Stimulated activated naive CD8-positive, alpha-beta T cell treated with anti-CD3 and anti-CD28 coated beads, Interleukin-15, Interleukin-2, amounts not matched to agents 100 ng/mL and 50 ng/mL, for 24 hours (primary cell): Measurements from ENCODE around the gene MS4A5.

Experiments used
- H3K27ac Mint-ChIP-seq: one replicate; pipeline ENCODE4 v1.8.0; 2021; ENCODE audit warnings: mild to moderate bottlenecking, mixed read lengths
- H3K27me3 Mint-ChIP-seq: one replicate; pipeline ENCODE4 v1.8.0; 2021; ENCODE audit warnings: mixed read lengths
- H3K36me3 Mint-ChIP-seq: one replicate; pipeline ENCODE4 v1.8.0; 2021; ENCODE audit warnings: low read depth, mixed read lengths
- H3K4me1 Mint-ChIP-seq: one replicate; pipeline ENCODE4 v1.8.0; 2021; ENCODE audit warnings: low read depth, mixed read lengths
- H3K4me3 Mint-ChIP-seq: one replicate; pipeline ENCODE4 v1.8.0; 2021; ENCODE audit warnings: mild to moderate bottlenecking, mixed read lengths
- H3K9me3 Mint-ChIP-seq: one replicate; pipeline ENCODE4 v1.8.0; 2021; ENCODE audit warnings: mixed read lengths

MS4A5 gene

GRCh38 chr11:60454212-60454611 is 24.8 kb downstream of the MS4A5 start:
- peaks cover 11% of the 10 kb centered on the region for H3K4me1 Mint-ChIP-seq
- H3K36me3 Mint-ChIP-seq = peaks cover 7% of the 10 kb centered on the region
- H3K27ac Mint-ChIP-seq = peak overlapping the region; percentile 76
- H3K4me3 Mint-ChIP-seq = no peak overlapping the region
- no peaks in the 10 kb centered on the region for H3K27me3 Mint-ChIP-seq
- H3K9me3 Mint-ChIP-seq = no peaks in the 10 kb centered on the region

DNA sequence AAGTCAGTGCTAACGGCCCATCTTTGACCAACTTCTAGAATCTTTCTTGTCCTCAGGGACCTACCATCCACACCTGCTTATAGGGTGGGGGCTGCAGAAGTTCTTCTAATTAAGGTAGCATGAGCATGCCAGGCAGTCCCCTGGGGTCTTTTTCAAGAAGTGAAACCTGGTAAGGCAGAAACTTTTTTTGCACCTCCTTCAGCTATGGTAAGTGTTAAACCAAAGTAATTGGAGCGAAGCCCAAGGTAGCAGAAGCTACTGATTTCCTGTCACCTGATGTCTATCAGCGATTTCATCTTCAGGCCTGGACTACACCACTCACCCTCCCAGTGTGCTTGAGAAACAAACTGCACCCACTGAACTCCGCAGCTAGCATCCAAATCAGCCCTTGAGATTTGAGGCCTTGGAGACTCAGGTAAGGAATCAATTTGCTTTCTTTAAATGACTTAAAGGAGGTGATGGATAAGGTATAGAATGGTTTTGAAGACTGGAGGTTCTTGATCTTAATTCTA is 26.2 kb downstream of the MS4A5 start, which contains the start of gene MS4A1:
TSS of gene MS4A1 (plus strand) at position 317 of the 512 bp plus-strand sequence. CDS start 6,528 bp downstream, outside the sequence.
- H3K4me3 Mint-ChIP-seq = peak within 1 kb of the TSS; percentile 74
- H3K27ac Mint-ChIP-seq = peak within 1 kb of the TSS; percentile 76
- H3K27me3 Mint-ChIP-seq = no peaks in the 10 kb centered on the region
- H3K9me3 Mint-ChIP-seq = no peaks in the 10 kb centered on the region
- peaks cover 7% of the 10 kb centered on the region for H3K36me3 Mint-ChIP-seq
- H3K4me1 Mint-ChIP-seq = peaks cover 15% of the 10 kb centered on the region

- no peaks in the 10 kb centered on the region for H3K27me3 Mint-ChIP-seq
- no peaks in the 10 kb centered on the region for H3K9me3 Mint-ChIP-seq
- peak overlapping the region; percentile 74 for H3K4me3 Mint-ChIP-seq
- peaks cover 7% of the 10 kb centered on the region for H3K36me3 Mint-ChIP-seq
- H3K27ac Mint-ChIP-seq = peak overlapping the region; percentile 38
- H3K4me1 Mint-ChIP-seq = peaks cover 16% of the 10 kb centered on the region
Measured at GRCh38 chr11:60457576-60457975, 28.2 kb downstream of the MS4A5 start.

DNA sequence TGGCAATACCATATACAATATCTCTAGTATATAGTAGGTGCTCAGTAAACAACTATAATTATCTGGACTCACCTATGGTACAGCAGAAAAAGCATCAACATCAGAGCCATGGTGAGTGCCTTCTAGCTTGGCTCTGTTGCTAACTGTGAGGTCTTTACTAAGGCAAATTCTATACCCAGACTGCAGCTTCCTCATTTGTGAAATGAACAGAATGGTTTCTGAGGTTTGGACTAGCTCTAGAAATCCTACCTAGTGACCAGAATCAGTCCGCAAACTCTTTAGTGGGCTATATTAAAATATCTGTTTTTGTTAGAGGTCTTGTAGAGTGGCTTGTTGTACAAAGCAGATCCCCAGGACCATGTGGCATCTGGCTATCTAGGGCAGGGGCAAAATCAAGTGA is 30.0 kb downstream of the MS4A5 start:
- no peaks in the 10 kb centered on the region for H3K27me3 Mint-ChIP-seq
- H3K9me3 Mint-ChIP-seq = no peaks in the 10 kb centered on the region
- H3K36me3 Mint-ChIP-seq = peaks cover 7% of the 10 kb centered on the region
- peaks cover 16% of the 10 kb centered on the region for H3K4me1 Mint-ChIP-seq
- no peak overlapping the region for H3K27ac Mint-ChIP-seq
- peak overlapping the region; percentile 18 for H3K4me3 Mint-ChIP-seq

- H3K36me3 Mint-ChIP-seq = no peaks in the 10 kb centered on the region
- H3K27ac Mint-ChIP-seq = no peak overlapping the region
- H3K9me3 Mint-ChIP-seq = no peaks in the 10 kb centered on the region
- H3K27me3 Mint-ChIP-seq = peaks cover 31% of the 10 kb centered on the region
- H3K4me1 Mint-ChIP-seq = no peaks in the 10 kb centered on the region
- no peak overlapping the region for H3K4me3 Mint-ChIP-seq
Measured at GRCh38 chr11:60468829-60469228, 39.5 kb downstream of the MS4A5 start.

- H3K4me1 Mint-ChIP-seq = no peaks in the 10 kb centered on the region
- no peaks in the 10 kb centered on the region for H3K36me3 Mint-ChIP-seq
- H3K27ac Mint-ChIP-seq = no peak overlapping the region
- no peaks in the 10 kb centered on the region for H3K9me3 Mint-ChIP-seq
- H3K4me3 Mint-ChIP-seq = no peak overlapping the region
- H3K27me3 Mint-ChIP-seq = peaks cover 35% of the 10 kb centered on the region
Measured at GRCh38 chr11:60469723-60470122, 40.4 kb downstream of the MS4A5 start.

DNA sequence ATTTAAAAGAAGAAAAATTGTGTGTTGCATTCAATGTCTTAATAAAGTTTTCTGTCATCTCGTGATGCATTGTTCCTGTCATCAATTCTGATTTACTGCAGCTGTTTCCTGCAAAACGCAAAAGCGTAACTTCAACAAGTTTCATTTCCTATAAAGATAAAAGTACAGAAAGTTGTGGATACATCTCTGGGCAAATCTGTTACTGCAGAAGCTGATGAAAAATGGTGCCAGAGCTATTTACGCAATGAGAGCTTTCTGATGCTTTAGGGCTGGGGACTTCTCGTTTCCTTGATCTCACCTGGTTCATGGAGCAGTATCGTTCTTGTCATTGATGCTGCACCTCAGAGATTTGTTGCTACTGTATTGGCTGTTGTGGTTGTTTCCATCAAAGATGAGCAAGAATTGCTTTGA is 47.7 kb downstream of the MS4A5 start:
- Mint-ChIP-seq H3K27me3 (peaks cover 24% of the 10 kb centered on the region), H3K36me3 (no peaks in the 10 kb centered on the region), H3K27ac (no peak overlapping the region), H3K4me1 (peaks cover 8% of the 10 kb centered on the region), H3K4me3 (no peak overlapping the region), H3K9me3 (no peaks in the 10 kb centered on the region)

GRCh38 chr11:60482361-60482760 is 53.0 kb downstream of the MS4A5 start:
- Mint-ChIP-seq H3K9me3 (no peaks in the 10 kb centered on the region), H3K36me3 (no peaks in the 10 kb centered on the region), H3K4me3 (no peak overlapping the region), H3K27me3 (peaks cover 9% of the 10 kb centered on the region), H3K27ac (no peak overlapping the region), H3K4me1 (peaks cover 20% of the 10 kb centered on the region)

GRCh38 chr11:60485987-60486386 is 56.6 kb downstream of the MS4A5 start:
- peaks cover 12% of the 10 kb centered on the region for H3K4me1 Mint-ChIP-seq
- no peak overlapping the region for H3K27ac Mint-ChIP-seq

DNA sequence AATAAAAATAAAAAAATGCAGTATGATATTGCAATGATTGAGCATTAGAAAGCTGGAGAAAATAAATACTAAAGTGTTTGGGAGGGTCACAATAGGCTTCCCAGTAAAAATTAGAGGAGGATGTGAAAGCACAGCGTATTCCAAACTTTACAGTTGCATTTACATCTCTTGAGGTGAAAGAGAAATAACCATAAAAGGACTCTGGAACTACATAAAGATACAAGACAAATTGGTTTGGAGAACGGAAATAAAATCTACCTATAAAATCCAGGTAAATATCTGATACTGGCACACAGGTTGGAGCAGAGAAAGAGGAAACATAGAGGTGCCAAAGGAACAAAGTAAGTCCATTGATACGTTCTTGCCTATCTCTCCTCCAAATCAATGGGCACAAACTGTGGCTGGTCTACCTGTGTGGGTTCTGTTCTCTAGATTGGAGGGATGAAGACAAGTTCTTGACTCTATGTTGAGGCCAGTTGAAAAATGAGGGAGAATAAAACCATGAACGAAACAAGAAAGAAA is 63.2 kb downstream of the MS4A5 start, which contains the start of gene MS4A12:
TSS of gene MS4A12 (plus strand) at position 291 of the 522 bp plus-strand sequence. CDS start 4,541 bp downstream, outside the sequence.
- H3K4me3 Mint-ChIP-seq = no peak within 1 kb of the TSS
- H3K27me3 Mint-ChIP-seq = peaks cover 23% of the 10 kb centered on the region
- no peaks in the 10 kb centered on the region for H3K9me3 Mint-ChIP-seq
- no peaks in the 10 kb centered on the region for H3K4me1 Mint-ChIP-seq
- H3K27ac Mint-ChIP-seq = no peak within 1 kb of the TSS
- no peaks in the 10 kb centered on the region for H3K36me3 Mint-ChIP-seq

More at GRCh38 chr11:60485987-60486386, 56.6 kb downstream of the MS4A5 start:
- Mint-ChIP-seq H3K4me3 (no peak overlapping the region), H3K27me3 (no peaks in the 10 kb centered on the region), H3K9me3 (no peaks in the 10 kb centered on the region), H3K36me3 (no peaks in the 10 kb centered on the region)

- no peaks in the 10 kb centered on the region for H3K9me3 Mint-ChIP-seq
- H3K27ac Mint-ChIP-seq = no peak overlapping the region
- H3K36me3 Mint-ChIP-seq = no peaks in the 10 kb centered on the region
- peaks cover 1% of the 10 kb centered on the region for H3K4me1 Mint-ChIP-seq
- H3K27me3 Mint-ChIP-seq = peaks cover 32% of the 10 kb centered on the region
- no peak overlapping the region for H3K4me3 Mint-ChIP-seq
Measured at GRCh38 chr11:60493454-60493853, 64.1 kb downstream of the MS4A5 start.
